OCI-LY3 (cell line): ENCODE measurements around the gene FANCM.

Source experiments
- H2AFZ ChIP-seq: fragments of 200-600, 300-600 bp; shearing (Covaris generic); 2 replicates; pipeline ENCODE4 v1.6.0; 2014; ENCODE audit warnings: antibody characterized with exemption, low read depth, low read length
- H3K27ac ChIP-seq: fragments of 200-600, 300-600 bp; sonication (generic); 2 replicates; pipeline ENCODE4 v1.5.1; 2014; ENCODE audit warnings: mild to moderate bottlenecking, low read length, moderate library complexity, mixed read lengths
- H3K27me3 ChIP-seq: fragments of 200-600, 300-600 bp; sonication (generic); 2 replicates; pipeline ENCODE4 v1.6.1; 2014; ENCODE audit warnings: low read depth, low read length, mixed read lengths
- H3K36me3 ChIP-seq: fragments of 200-600, 300-600 bp; sonication (generic); replicated peaks from 2 replicates; pipeline ENCODE3; 2014; ENCODE audit warnings: low read depth, low read length, mixed read lengths
- H3K4me1 ChIP-seq: fragments of 300-600, 200-600 bp; sonication (generic); 2 replicates; pipeline ENCODE4 v1.6.1; 2014; ENCODE audit warnings: low read length, mixed read lengths
- H3K4me2 ChIP-seq: fragments of 200-600, 300-600 bp; sonication (generic); 2 replicates; pipeline ENCODE4 v1.6.1; 2014; ENCODE audit warnings: low read length, mixed read lengths
- H3K4me3 ChIP-seq: fragments of 300-600, 200-600 bp; sonication (generic); 2 replicates; pipeline ENCODE4 v1.5.1; 2014; ENCODE audit warnings: antibody characterized with exemption, mild to moderate bottlenecking, low read length, moderate library complexity
- H3K79me2 ChIP-seq: fragments of 300-600, 200-600 bp; shearing (Covaris generic); 2 replicates; pipeline ENCODE4 v1.6.1; 2014; ENCODE audit warnings: mild to moderate bottlenecking, low read length, mixed read lengths
- H3K9ac ChIP-seq: fragments of 300-600, 200-600 bp; shearing (Covaris generic); 2 replicates; pipeline ENCODE4 v1.6.0; 2014; ENCODE audit warnings: mild to moderate bottlenecking, low read length, moderate library complexity
- H3K9me3 ChIP-seq: fragments of 200-600, 300-600 bp; shearing (Covaris generic); 2 replicates; pipeline ENCODE4 v1.6.1; 2014; ENCODE audit warnings: low read length, mixed read lengths; ENCODE audit not compliant: insufficient read depth
- H4K20me1 ChIP-seq: fragments of 200-600, 300-600 bp; sonication (generic); 2 replicates; pipeline ENCODE4 v1.6.1; 2016; ENCODE audit warnings: low read length, mixed read lengths; ENCODE audit not compliant: insufficient read depth
- EZH2phosphoT487 ChIP-seq: fragments of 200-600 bp; shearing (Covaris generic); IDR thresholded peaks from 2 replicates; pipeline ENCODE4 v1.6.1; 2018; ENCODE audit warnings: antibody characterized with exemption, mixed run types, low read depth
- TF ChIP-seq, protein P1 (sequence below): fragments of 200-600, 300-600 bp; sonication (generic); IDR thresholded peaks from 2 replicates; pipeline ENCODE4 v1.5.1; 2014; ENCODE audit warnings: antibody characterized with exemption, low read length, low read depth

The FANCM gene

DNA sequence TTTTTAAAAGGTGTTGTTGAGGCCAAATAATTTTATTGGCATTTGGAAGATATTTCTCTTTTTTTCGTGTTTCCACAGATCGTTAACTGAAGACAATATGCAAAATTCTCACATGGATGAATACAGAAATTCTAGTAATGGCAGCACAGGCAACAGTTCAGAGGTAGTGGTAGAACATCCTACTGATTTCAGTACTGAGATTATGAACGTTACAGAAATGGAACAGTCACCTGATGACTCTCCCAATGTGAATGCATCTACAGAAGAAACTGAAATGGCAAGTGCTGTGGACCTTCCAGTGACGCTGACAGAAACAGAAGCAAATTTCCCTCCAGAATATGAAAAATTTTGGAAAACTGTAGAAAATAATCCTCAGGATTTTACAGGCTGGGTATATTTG is 40.6 kb upstream of the FANCM start:
- Histone ChIP-seq H3K4me1 (peaks cover 17% of the 10 kb centered on the region), H3K27me3 (no peaks in the 10 kb centered on the region), H3K36me3 (peaks cover 51% of the 10 kb centered on the region), H3K4me3 (no peak overlapping the region), H3K79me2 (peaks cover 69% of the 10 kb centered on the region), H3K4me2 (no peak overlapping the region), H3K9me3 (no peaks in the 10 kb centered on the region), H3K27ac (no peak overlapping the region), H2AFZ (no peak overlapping the region), H4K20me1 (peaks cover 26% of the 10 kb centered on the region), H3K9ac (no peak overlapping the region)
- no peak for TF ChIP-seq EZH2phosphoT487
- TF ChIP-seq, protein P1, sequence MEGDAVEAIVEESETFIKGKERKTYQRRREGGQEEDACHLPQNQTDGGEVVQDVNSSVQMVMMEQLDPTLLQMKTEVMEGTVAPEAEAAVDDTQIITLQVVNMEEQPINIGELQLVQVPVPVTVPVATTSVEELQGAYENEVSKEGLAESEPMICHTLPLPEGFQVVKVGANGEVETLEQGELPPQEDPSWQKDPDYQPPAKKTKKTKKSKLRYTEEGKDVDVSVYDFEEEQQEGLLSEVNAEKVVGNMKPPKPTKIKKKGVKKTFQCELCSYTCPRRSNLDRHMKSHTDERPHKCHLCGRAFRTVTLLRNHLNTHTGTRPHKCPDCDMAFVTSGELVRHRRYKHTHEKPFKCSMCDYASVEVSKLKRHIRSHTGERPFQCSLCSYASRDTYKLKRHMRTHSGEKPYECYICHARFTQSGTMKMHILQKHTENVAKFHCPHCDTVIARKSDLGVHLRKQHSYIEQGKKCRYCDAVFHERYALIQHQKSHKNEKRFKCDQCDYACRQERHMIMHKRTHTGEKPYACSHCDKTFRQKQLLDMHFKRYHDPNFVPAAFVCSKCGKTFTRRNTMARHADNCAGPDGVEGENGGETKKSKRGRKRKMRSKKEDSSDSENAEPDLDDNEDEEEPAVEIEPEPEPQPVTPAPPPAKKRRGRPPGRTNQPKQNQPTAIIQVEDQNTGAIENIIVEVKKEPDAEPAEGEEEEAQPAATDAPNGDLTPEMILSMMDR = no peak

DNA sequence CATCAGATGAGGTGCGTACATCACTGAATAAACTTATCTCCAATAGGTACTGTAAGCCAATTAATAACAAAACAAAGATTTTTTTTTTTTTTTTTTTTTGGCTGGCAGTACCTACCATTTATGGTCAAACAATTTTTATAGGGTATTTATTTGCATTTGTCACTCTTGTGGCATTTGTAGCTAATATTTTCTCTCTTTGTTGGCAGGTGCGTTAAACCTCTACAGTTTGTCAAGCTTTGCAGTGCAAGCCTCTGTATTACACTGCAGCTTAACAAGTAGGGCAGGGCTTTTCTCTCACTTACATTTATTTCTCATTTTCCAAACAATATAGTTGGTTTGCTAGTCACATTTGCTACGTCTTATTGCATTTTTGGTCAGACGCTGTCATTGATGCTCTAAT is 39.5 kb upstream of the FANCM start:
- no peak overlapping the region for H3K4me3 ChIP-seq
- H3K9ac ChIP-seq = no peak overlapping the region
- peaks cover 62% of the 10 kb centered on the region for H3K79me2 ChIP-seq
- H3K9me3 ChIP-seq = no peaks in the 10 kb centered on the region
- H3K27me3 ChIP-seq = no peaks in the 10 kb centered on the region
- no peak overlapping the region for H3K4me2 ChIP-seq
- TF ChIP-seq, protein P1 = no peak
- TF ChIP-seq EZH2phosphoT487 = no peak
- no peak overlapping the region for H3K27ac ChIP-seq
- no peak overlapping the region for H2AFZ ChIP-seq
- H3K36me3 ChIP-seq = peaks cover 57% of the 10 kb centered on the region
- H3K4me1 ChIP-seq = peaks cover 11% of the 10 kb centered on the region
- H4K20me1 ChIP-seq = peaks cover 16% of the 10 kb centered on the region; the same call in 1 of the 2 replicates

DNA sequence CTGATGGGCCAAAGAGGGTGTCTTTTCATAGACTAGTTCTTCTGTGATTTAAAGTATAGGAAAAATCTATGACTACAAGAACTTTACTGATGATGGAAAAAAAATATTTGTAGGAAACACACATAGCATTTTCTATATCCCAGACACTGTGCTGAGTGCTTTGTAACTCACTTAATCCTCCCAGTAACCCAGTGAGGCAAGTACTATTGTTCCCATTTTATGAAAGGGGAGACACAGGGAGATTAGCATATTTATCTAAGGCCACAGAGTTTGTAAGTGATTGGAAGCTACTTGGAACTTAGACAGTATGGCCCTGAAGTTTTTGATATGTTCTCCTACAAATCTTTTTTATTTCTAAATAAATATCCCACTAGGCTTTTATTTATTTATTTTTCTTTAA is 31.9 kb upstream of the FANCM start:
- Histone ChIP-seq H3K4me1 (no peaks in the 10 kb centered on the region), H3K27me3 (no peaks in the 10 kb centered on the region), H3K36me3 (peaks cover 59% of the 10 kb centered on the region), H3K9ac (no peak overlapping the region), H3K4me2 (no peak overlapping the region), H3K9me3 (no peaks in the 10 kb centered on the region), H3K27ac (no peak overlapping the region), H2AFZ (no peak overlapping the region), H3K4me3 (no peak overlapping the region), H3K79me2 (peaks cover 19% of the 10 kb centered on the region; the same call in 1 of the 2 replicates), H4K20me1 (no peaks in the 10 kb centered on the region)
- TF ChIP-seq EZH2phosphoT487 = no peak
- TF ChIP-seq, protein P1 = no peak

DNA sequence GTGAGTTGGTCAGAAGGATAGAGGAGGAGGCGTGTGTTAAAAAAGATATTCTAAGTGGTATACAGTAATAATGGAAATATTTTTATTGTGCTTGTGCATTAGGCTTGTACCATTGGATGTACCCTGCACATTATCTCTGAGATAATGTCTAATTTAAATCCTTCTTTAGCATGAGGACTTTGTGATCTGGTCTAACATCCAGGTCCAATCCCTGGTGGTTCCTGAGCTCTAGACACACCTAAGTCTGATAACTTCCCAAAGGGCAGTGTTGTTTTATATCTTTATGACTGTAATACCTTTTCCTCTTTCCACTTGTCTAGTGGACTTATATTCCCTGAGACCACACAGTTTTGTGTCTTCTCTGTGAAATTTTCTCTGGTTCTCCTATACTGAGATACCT is 31.2 kb upstream of the FANCM start:
- Histone ChIP-seq H4K20me1 (no peaks in the 10 kb centered on the region), H3K36me3 (peaks cover 62% of the 10 kb centered on the region), H3K27me3 (no peaks in the 10 kb centered on the region), H3K27ac (no peak overlapping the region), H3K4me3 (no peak overlapping the region), H2AFZ (no peak overlapping the region), H3K4me1 (no peaks in the 10 kb centered on the region), H3K79me2 (peaks cover 18% of the 10 kb centered on the region; the same call in 1 of the 2 replicates), H3K9ac (no peak overlapping the region), H3K9me3 (no peaks in the 10 kb centered on the region), H3K4me2 (no peak overlapping the region)
- TF ChIP-seq, protein P1 = no peak
- no peak for TF ChIP-seq EZH2phosphoT487
